Measurements from ENCODE around the gene BMP5.

Gene BMP5

DNA sequence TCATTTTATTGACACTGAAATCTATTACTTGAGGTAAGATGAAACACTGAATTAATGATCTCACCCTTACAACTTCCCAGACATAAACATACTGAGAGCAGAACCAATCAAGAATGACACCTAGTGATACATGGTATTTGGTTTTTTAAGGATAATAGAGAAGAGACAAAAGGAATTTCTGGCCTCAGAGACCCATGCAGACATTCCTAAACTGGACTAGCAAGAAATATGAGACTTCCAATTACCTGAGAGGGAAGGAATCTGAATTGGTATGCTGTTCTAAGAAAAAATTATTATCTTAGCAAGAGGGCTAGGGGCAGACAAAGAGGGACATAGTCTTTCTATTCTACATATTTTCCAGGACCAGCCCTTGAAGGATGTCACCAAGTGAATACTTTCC, 141.1 kb downstream of the BMP5 start:
- Histone ChIP-seq H3K27me3 (ENCODE audit: control insufficient read depth, insufficient read depth, low read length) (no peaks in the 10 kb centered on the region), H3K9ac (ENCODE audit: low read length) (no peak overlapping the region), H3K27ac (ENCODE audit: low read depth, low read length) (no peak overlapping the region), H3K4me1 (ENCODE audit: control insufficient read depth, insufficient read depth, low read length) (no peaks in the 10 kb centered on the region), H3K4me3 (ENCODE audit: low read length) (no peak overlapping the region), H3K36me3 (ENCODE audit: control insufficient read depth, insufficient read depth, low read length) (no peaks in the 10 kb centered on the region)

DNA sequence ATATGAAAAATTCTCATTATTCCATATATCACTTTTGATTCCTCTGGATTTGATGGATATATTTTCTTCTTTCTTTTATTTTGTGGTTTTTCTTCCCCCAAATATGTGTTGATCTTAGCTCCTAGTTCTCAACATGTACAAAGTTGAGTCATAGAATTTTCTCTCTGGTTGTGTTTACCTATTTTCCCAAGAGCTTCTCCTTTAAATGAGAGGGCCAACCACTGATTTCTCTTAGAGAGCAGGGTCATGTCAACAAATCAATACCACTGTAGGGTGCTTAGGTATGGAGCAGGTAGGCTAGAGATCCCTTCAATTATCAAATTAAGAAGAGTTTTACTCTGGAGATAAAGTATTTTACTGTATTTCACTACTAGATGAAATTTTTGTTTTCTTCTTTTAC, 145.7 kb downstream of the BMP5 start:
- no peaks in the 10 kb centered on the region for H3K27me3 ChIP-seq (ENCODE audit: control insufficient read depth, insufficient read depth, low read length)

DNA sequence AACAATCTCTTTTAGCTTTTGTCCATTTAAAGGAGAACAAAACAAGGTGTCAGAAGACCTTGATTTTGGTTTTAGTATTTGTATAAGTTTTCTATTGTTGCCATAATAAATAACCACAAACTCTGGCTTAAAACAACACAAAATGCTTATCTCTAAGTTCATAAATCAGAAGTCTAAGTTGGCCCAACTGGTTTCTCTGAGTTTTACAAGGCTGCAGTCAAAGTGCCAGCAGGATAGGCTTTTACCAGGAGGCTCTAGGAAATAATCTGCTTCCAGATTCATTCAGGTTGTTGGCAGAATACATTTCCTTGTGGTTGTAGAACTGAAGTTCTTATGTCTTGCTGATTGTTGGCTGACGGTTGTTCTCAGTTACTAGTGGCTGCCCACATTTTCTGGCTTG, 149.2 kb downstream of the BMP5 start:
- no peaks in the 10 kb centered on the region for H3K4me1 ChIP-seq (ENCODE audit: control insufficient read depth, insufficient read depth, low read length)
- H3K4me3 ChIP-seq (ENCODE audit: low read length), result no peak overlapping the region
- no peak overlapping the region for H3K27ac ChIP-seq (ENCODE audit: low read depth, low read length)
- H3K9ac ChIP-seq (ENCODE audit: low read length), result no peak overlapping the region
- no peaks in the 10 kb centered on the region for H3K36me3 ChIP-seq (ENCODE audit: control insufficient read depth, insufficient read depth, low read length)
- no peaks in the 10 kb centered on the region for H3K27me3 ChIP-seq (ENCODE audit: control insufficient read depth, insufficient read depth, low read length)

More for the DNA sequence above, 145.7 kb downstream of the BMP5 start:
- Histone ChIP-seq H3K4me1 (ENCODE audit: control insufficient read depth, insufficient read depth, low read length) (no peaks in the 10 kb centered on the region), H3K36me3 (ENCODE audit: control insufficient read depth, insufficient read depth, low read length) (no peaks in the 10 kb centered on the region), H3K4me3 (ENCODE audit: low read length) (no peak overlapping the region), H3K9ac (ENCODE audit: low read length) (no peak overlapping the region), H3K27ac (ENCODE audit: low read depth, low read length) (no peak overlapping the region)

DNA sequence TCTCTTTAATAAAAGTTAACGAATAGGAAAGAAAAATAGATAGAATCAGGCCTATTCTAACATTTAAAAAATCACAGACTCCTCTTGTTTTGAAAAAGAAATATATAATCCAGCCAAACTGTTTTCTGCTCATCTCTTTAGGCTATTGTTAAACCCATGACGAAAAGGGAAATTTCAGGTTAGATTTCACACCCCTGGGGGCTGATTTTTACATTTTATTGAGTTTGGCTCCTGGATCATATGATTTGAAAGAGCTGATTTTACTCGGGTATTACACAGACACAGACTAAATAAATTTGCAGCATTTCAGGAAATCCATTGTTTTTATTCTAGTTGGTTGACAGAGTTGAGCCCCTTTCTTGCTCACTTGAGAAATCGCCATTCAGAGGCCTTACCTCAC, 160.6 kb downstream of the BMP5 start:
- H3K4me3 ChIP-seq (ENCODE audit: low read length), result no peak overlapping the region
- no peak overlapping the region for H3K27ac ChIP-seq (ENCODE audit: low read depth, low read length)
- no peaks in the 10 kb centered on the region for H3K27me3 ChIP-seq (ENCODE audit: control insufficient read depth, insufficient read depth, low read length)

DNA sequence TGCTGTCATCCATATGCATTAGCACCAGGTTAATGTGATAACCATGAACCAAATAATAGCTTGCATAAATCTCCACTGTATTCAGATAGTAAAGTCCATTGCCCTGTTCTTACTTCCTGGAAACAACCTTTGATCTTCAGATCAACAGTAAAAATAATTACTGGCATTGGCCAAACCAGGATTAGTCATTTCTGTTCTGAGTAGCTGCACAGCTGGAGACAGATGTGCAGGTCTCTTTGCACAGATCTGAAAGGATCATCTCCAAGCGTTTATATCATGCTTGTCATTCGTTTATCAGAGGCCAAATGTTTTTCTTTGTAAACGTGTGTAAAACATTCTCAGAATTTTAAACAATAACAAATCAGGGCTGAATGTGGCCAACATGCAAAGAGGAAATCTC, 162.0 kb downstream of the BMP5 start:
- H3K4me3 ChIP-seq (ENCODE audit: low read length), result no peak overlapping the region
- no peak overlapping the region for H3K27ac ChIP-seq (ENCODE audit: low read depth, low read length)

More for the DNA sequence above, 160.6 kb downstream of the BMP5 start:
- Histone ChIP-seq H3K36me3 (ENCODE audit: control insufficient read depth, insufficient read depth, low read length) (no peaks in the 10 kb centered on the region), H3K9ac (ENCODE audit: low read length) (no peak overlapping the region), H3K4me1 (ENCODE audit: control insufficient read depth, insufficient read depth, low read length) (no peaks in the 10 kb centered on the region)

DNA sequence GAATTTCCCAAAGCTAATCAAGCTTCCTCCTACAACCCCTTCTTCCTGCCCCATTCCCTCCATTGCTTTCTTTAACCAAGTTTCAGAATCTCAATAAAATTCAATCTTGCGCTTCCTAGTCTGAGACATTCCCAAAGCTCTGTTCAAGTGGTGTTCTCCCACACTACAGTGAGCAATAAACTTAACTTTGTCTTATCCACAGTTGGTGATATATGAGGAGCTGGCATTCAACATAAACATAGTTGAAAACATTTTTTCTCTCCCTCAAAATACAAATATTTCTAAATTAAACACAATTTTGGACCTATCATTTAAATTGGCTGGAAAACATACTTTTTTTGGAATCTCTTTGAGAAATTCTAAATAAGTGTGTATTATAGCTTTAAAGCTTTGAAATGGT, 166.7 kb downstream of the BMP5 start:
- Histone ChIP-seq H3K27ac (ENCODE audit: low read depth, low read length) (no peak overlapping the region), H3K9ac (ENCODE audit: low read length) (no peak overlapping the region), H3K4me1 (ENCODE audit: control insufficient read depth, insufficient read depth, low read length) (no peaks in the 10 kb centered on the region), H3K36me3 (ENCODE audit: control insufficient read depth, insufficient read depth, low read length) (no peaks in the 10 kb centered on the region), H3K4me3 (ENCODE audit: low read length) (no peak overlapping the region), H3K27me3 (ENCODE audit: control insufficient read depth, insufficient read depth, low read length) (no peaks in the 10 kb centered on the region)

More for the DNA sequence above, 162.0 kb downstream of the BMP5 start:
- Histone ChIP-seq H3K36me3 (ENCODE audit: control insufficient read depth, insufficient read depth, low read length) (no peaks in the 10 kb centered on the region), H3K4me1 (ENCODE audit: control insufficient read depth, insufficient read depth, low read length) (no peaks in the 10 kb centered on the region), H3K9ac (ENCODE audit: low read length) (no peak overlapping the region), H3K27me3 (ENCODE audit: control insufficient read depth, insufficient read depth, low read length) (no peaks in the 10 kb centered on the region)

- Histone ChIP-seq H3K27me3 (ENCODE audit: control insufficient read depth, insufficient read depth, low read length) (no peaks in the 10 kb centered on the region), H3K4me3 (ENCODE audit: low read length) (no peak overlapping the region), H3K4me1 (ENCODE audit: control insufficient read depth, insufficient read depth, low read length) (no peaks in the 10 kb centered on the region), H3K27ac (ENCODE audit: low read depth, low read length) (no peak overlapping the region), H3K36me3 (ENCODE audit: control insufficient read depth, insufficient read depth, low read length) (no peaks in the 10 kb centered on the region), H3K9ac (ENCODE audit: low read length) (no peak overlapping the region)
These were observed 169.6 kb downstream of the BMP5 start for GRCh38 chr6:55705451-55706440.

GRCh38 chr6:55704421-55704820, 171.0 kb downstream of the BMP5 start:
- Histone ChIP-seq H3K36me3 (ENCODE audit: control insufficient read depth, insufficient read depth, low read length) (no peaks in the 10 kb centered on the region), H3K27ac (ENCODE audit: low read depth, low read length) (no peak overlapping the region), H3K4me3 (ENCODE audit: low read length) (no peak overlapping the region), H3K4me1 (ENCODE audit: control insufficient read depth, insufficient read depth, low read length) (no peaks in the 10 kb centered on the region), H3K9ac (ENCODE audit: low read length) (no peak overlapping the region), H3K27me3 (ENCODE audit: control insufficient read depth, insufficient read depth, low read length) (no peaks in the 10 kb centered on the region)
